Panc1 (cell line): Measurements from ENCODE around the gene RPS6KA1.

Experiments
- POLR2AphosphoS5 ChIP-seq: IDR thresholded peaks from 2 replicates; pipeline ENCODE4 v1.6.1; 2012; ENCODE audit warnings: mild to moderate bottlenecking, low read depth, low read length, moderate library complexity
- SIN3A ChIP-seq: IDR thresholded peaks from 2 replicates; pipeline ENCODE4 v1.6.1; 2012; ENCODE audit warnings: low read depth, mild to moderate bottlenecking, low read length, moderate library complexity, borderline replicate concordance; ENCODE audit not compliant: insufficient read depth
- TCF7L2 ChIP-seq: IDR thresholded peaks from 2 replicates; pipeline ENCODE4 v1.6.1; 2011; ENCODE audit warnings: mild to moderate bottlenecking, low read depth, low read length, inconsistent platforms
- TF ChIP-seq, protein P1 (sequence below): fragments of 450-650 bp; IDR thresholded peaks from 2 replicates; pipeline ENCODE4 v1.5.1; 2017; ENCODE audit warnings: mild to moderate bottlenecking
- TF ChIP-seq, protein P2 (sequence below), 2 experiments: IDR thresholded peaks; 2 replicates each; pipeline ENCODE4 v1.6.1; 2011 to 2012; ENCODE audit warnings: low read depth in 2 of 2, control low read depth in 1 of 2, low read length in 1 of 2, mild to moderate bottlenecking in 1 of 2, moderate library complexity in 1 of 2; ENCODE audit not compliant: insufficient read depth in 1 of 2

DNA sequence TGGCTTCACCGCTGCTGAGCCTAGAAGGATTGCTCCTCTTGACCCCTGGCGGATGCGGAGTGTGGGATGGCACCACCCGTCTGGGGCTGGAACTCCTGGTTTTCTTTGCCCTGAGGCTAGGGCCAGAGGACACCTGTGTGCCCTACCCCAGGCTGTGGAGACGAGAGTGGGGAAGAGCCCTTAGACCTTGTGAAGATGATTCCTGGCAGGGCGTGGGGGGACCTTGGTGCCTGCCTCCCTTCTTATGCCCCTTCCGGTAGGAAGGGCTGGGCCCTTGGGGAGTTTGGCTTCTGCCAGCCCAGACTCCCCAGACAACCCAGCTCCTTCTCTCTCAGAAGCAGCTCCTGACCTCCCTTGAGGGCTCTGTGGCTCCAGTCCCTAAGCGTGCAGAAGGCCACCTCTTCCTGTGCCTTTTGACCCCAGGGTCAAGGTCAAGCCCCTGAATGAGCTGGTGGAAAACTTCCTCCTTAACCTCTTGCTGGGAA is 891 bp downstream of the RPS6KA1 start:
- TF ChIP-seq, protein P1, sequence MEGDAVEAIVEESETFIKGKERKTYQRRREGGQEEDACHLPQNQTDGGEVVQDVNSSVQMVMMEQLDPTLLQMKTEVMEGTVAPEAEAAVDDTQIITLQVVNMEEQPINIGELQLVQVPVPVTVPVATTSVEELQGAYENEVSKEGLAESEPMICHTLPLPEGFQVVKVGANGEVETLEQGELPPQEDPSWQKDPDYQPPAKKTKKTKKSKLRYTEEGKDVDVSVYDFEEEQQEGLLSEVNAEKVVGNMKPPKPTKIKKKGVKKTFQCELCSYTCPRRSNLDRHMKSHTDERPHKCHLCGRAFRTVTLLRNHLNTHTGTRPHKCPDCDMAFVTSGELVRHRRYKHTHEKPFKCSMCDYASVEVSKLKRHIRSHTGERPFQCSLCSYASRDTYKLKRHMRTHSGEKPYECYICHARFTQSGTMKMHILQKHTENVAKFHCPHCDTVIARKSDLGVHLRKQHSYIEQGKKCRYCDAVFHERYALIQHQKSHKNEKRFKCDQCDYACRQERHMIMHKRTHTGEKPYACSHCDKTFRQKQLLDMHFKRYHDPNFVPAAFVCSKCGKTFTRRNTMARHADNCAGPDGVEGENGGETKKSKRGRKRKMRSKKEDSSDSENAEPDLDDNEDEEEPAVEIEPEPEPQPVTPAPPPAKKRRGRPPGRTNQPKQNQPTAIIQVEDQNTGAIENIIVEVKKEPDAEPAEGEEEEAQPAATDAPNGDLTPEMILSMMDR: no peak
- TF ChIP-seq POLR2AphosphoS5 (no peak), SIN3A (no peak), TCF7L2 (no peak)
- TF ChIP-seq, protein P2, sequence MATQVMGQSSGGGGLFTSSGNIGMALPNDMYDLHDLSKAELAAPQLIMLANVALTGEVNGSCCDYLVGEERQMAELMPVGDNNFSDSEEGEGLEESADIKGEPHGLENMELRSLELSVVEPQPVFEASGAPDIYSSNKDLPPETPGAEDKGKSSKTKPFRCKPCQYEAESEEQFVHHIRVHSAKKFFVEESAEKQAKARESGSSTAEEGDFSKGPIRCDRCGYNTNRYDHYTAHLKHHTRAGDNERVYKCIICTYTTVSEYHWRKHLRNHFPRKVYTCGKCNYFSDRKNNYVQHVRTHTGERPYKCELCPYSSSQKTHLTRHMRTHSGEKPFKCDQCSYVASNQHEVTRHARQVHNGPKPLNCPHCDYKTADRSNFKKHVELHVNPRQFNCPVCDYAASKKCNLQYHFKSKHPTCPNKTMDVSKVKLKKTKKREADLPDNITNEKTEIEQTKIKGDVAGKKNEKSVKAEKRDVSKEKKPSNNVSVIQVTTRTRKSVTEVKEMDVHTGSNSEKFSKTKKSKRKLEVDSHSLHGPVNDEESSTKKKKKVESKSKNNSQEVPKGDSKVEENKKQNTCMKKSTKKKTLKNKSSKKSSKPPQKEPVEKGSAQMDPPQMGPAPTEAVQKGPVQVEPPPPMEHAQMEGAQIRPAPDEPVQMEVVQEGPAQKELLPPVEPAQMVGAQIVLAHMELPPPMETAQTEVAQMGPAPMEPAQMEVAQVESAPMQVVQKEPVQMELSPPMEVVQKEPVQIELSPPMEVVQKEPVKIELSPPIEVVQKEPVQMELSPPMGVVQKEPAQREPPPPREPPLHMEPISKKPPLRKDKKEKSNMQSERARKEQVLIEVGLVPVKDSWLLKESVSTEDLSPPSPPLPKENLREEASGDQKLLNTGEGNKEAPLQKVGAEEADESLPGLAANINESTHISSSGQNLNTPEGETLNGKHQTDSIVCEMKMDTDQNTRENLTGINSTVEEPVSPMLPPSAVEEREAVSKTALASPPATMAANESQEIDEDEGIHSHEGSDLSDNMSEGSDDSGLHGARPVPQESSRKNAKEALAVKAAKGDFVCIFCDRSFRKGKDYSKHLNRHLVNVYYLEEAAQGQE (IDR thresholded peaks at IDR 0.05; ENCODE audit: insufficient read depth in 1 of 2, low read depth in 2 of 2, low read length in 1 of 2): no peak
